Esophagus muscularis mucosa (tissue), 4 donors: ENCODE results near the gene ZNF23. TPM values are rescaled to one million over a fixed set of nuclear protein-coding genes. Genes with fewer than 3 reads are reported as not detected.

Source experiments
- DNase-seq: peaks from one replicate; pipeline ENCODE4 v3.0.0-alpha.2; 2017; ENCODE audit errors: extremely low spot score
- H3K27ac ChIP-seq, 4 donors: fragments of 200-600 bp; sonication (generic); replicated peaks in 1 of 4; 1 replicate in 3 of 4; 2 replicates in 1 of 4; pipeline ENCODE4 v1.5.1; 2016 to 2019; ENCODE audit warnings: mild to moderate bottlenecking in 1 of 4
- H3K27me3 ChIP-seq, 4 donors: fragments of 200-600 bp; sonication (generic); one replicate each; pipeline versions ENCODE4 v1.5.1 to v1.6.0; 2016 to 2019
- H3K36me3 ChIP-seq, 4 donors: fragments of 200-600 bp; sonication (generic); one replicate each; pipeline ENCODE4 v1.5.1; 2016 to 2019
- H3K4me1 ChIP-seq, 4 donors: fragments of 200-600 bp; sonication (generic); one replicate each; pipeline ENCODE4 v1.5.1; 2016 to 2019
- H3K4me3 ChIP-seq, 4 donors: fragments of 200-600 bp; sonication (generic); 1 replicate in 2 of 4; 2 replicates in 2 of 4; pipeline ENCODE4 v1.5.1; 2016 to 2019; ENCODE audit warnings: mild to moderate bottlenecking in 4 of 4, moderate library complexity in 1 of 4
- H3K9me3 ChIP-seq, 4 donors: fragments of 200-600 bp; sonication (generic); 1 replicate in 3 of 4; 2 replicates in 1 of 4; pipeline ENCODE4 v1.5.1; 2016 to 2019
- CTCF ChIP-seq, 3 experiments: fragments of 200-600 bp in 2 of 3; fragments of 450-650 bp in 1 of 3; sonication (generic) in 2 of 3; IDR thresholded peaks; one replicate each; pipeline ENCODE4 v1.5.1; 2017 to 2019; ENCODE audit warnings: antibody characterized with exemption in 3 of 3, mild to moderate bottlenecking in 2 of 3, moderate library complexity in 1 of 3
- EP300 ChIP-seq: sonication (generic); formaldehyde crosslinking; IDR thresholded peaks from one replicate; pipeline ENCODE4 v1.6.1; 2017; ENCODE audit warnings: antibody characterized with exemption
- POLR2A ChIP-seq: fragments of 450-650 bp; IDR thresholded peaks from one replicate; pipeline ENCODE4 v1.6.1; 2017; ENCODE audit warnings: antibody characterized with exemption, moderate library complexity, mild to moderate bottlenecking, low read depth
- POLR2AphosphoS5 ChIP-seq, 2 donors: sonication (generic); formaldehyde crosslinking; IDR thresholded peaks; one replicate each; pipeline ENCODE4 v1.6.1; 2017; ENCODE audit warnings: antibody characterized with exemption in 2 of 2
- WGBS: methylation state at CpG from one replicate; pipeline ENCODE4 v1.1.5; 2018; 5-methylcytosine and 5-hydroxymethylcytosine counted together
- intact Hi-C: fragments of 100-400 bp; cut with DNase I; formaldehyde crosslinking; loops from one replicate; pipeline ENCODE4 v1.15.1; 2023
- total RNA-seq, 4 donors: library from RNA; depleted of rRNA; stranded (reverse); fragments of >200 nt; gene quantifications; one replicate each; pipeline versions ENCODE4 v1.1.0 to v1.2.1, GENCODE V29; 2016

ZNF23 gene
- total RNA-seq, 4 donors from 2014 or later = 9.4 to 12.5 (median 11.2) TPM

DNA sequence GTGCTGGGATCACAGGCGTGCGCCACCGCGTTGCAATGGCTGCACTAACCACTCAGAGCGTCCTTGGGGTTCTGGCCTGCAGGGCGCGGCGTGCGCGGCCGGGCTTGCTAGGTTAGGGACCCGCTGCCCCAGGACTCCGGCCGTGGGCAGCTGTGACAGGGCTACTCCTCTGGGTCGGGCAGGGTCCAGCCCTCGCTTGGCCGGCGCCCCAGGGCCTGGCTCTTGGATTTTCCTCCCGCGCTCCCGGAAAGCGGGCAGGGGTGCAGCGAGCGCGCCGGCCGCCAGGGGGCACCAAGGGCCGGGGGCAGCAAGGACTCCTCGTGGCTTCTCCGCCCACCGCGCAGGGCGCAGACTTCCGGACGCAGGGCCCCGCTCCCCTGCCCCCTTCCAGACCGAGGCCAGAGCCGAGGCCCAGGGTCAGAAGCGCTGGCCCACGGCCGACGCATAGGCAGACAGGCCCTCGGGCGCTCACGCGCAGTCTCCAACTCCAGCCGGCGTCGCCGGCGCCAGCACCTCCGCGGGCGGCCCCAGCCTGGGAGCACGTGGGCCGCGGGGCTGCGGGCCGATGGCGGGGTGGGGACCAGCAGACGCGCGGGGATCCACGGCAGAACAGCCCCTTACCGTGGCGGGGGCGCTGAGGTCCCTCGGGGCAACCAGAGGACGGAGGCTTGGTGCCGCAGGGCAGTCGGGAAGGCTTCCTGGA, 20.5 kb downstream of the ZNF23 start:
- H3K4me3 ChIP-seq = no peak overlapping the region
- DNase-seq = no peak
- peaks cover 0 to 56% (median 40%) of the 10 kb centered on the region in 4 donors for H3K9me3 ChIP-seq
- peaks cover 0 to 43% (median 0%) of the 10 kb centered on the region in 4 donors for H3K27me3 ChIP-seq
- H3K4me1 ChIP-seq = no peaks in the 10 kb centered on the region
- no peaks in the 10 kb centered on the region for H3K36me3 ChIP-seq
- intact Hi-C loops = no loop called here
- TF ChIP-seq CTCF (IDR thresholded peaks at IDR 0.05) (peak in 1 of 3 experiments; percentile 28), POLR2A (no peak)
- H3K27ac ChIP-seq = no peak overlapping the region
- 83% methylated on average over 7 of the region's 71 CpGs for WGBS

DNA sequence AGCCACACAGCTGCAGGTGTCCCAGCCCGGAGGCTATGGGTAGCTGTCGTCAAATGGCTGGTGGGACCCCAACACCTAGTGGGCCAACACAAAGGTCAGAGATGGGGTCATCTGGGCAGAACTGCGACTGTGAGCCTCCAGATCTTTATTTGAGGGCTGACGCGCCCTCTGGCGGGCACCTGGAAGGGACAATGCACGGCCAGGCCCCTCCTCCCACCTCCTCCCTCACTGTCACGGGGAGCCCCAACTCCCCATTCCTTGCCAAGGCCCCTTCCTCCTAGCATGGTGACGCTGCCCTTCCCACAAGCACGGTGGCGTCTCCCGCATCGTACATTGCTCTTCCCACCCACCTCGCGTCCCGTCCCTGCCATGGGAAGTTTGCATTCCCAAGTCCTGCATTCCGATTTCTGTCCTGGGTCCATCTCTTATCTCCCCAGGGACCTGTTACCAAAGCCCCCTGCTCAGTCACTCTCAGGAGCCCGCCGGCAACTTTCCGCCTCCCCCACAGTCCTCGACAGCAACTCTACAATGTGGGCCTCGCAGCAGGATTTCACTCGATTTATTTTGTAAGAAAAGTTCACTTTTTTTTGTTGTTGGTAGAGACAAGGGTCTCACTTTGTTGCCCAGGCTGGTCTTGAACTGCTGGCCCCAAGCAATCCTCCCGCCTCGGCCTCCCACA, 21.2 kb downstream of the ZNF23 start:
- H3K36me3 ChIP-seq = no peaks in the 10 kb centered on the region
- H3K4me3 ChIP-seq = no peak overlapping the region
- WGBS = 74% methylated on average over 23 of the region's 25 CpGs
- intact Hi-C loops = no loop called here
- H3K27ac ChIP-seq = no peak overlapping the region
- peaks cover 0 to 48% (median 0%) of the 10 kb centered on the region in 4 donors for H3K27me3 ChIP-seq
- H3K9me3 ChIP-seq = peaks cover 0 to 49% (median 33%) of the 10 kb centered on the region in 4 donors
- no peak for TF ChIP-seq CTCF (IDR thresholded peaks at IDR 0.05)
- TF ChIP-seq EP300 = no peak
- no peak for TF ChIP-seq POLR2A
- TF ChIP-seq POLR2AphosphoS5 (IDR thresholded peaks at IDR 0.05) = no peak
- no peak for DNase-seq
- H3K4me1 ChIP-seq = no peaks in the 10 kb centered on the region

DNA sequence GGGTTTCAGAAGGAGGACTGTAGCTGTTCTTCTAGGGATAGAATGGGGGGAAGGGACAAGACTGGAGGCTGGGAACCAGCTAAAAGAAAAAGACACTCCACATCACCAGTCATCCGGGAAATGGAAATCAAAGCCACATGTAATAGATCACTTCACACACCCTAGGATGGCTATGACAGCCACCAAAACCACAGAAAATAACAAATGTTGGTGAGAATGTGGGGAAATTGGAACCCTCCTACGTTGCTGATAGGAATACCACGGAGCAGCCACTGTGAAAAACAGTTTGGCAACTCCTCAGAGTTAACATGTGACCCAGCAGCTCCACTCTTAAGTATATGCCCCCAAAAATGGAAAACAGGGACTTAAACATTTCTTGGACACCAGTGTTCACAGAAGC, 22.5 kb downstream of the ZNF23 start:
- intact Hi-C loops = no loop called here
- Histone ChIP-seq H3K9me3 (peaks cover 0 to 36% (median 20%) of the 10 kb centered on the region in 4 donors), H3K27ac (no peak overlapping the region), H3K4me3 (no peak overlapping the region), H3K27me3 (peaks cover 0 to 50% (median 0%) of the 10 kb centered on the region in 4 donors), H3K36me3 (no peaks in the 10 kb centered on the region), H3K4me1 (no peaks in the 10 kb centered on the region)
- 31% methylated on average over 3 of the region's 3 CpGs for WGBS
- no peak for TF ChIP-seq POLR2A
- TF ChIP-seq POLR2AphosphoS5 (IDR thresholded peaks at IDR 0.05) = no peak
- TF ChIP-seq EP300 = no peak
- TF ChIP-seq CTCF (IDR thresholded peaks at IDR 0.05) = no peak
- no peak for DNase-seq

- Histone ChIP-seq H3K4me3 (no peak overlapping the region), H3K36me3 (no peaks in the 10 kb centered on the region), H3K4me1 (no peaks in the 10 kb centered on the region), H3K27ac (no peak overlapping the region), H3K27me3 (peaks cover 0 to 52% (median 0%) of the 10 kb centered on the region in 4 donors), H3K9me3 (peaks cover 0 to 6% (median 2%) of the 10 kb centered on the region in 4 donors)
- intact Hi-C loops = no loop called here
- WGBS = 84% methylated on average over 7 of the region's 7 CpGs
- TF ChIP-seq POLR2A (no peak), POLR2AphosphoS5 (IDR thresholded peaks at IDR 0.05) (no peak), CTCF (IDR thresholded peaks at IDR 0.05) (no peak), EP300 (no peak)
- DNase-seq = no peak
Observed at GRCh38 chr16:71436473-71436872, 25.6 kb downstream of the ZNF23 start.
